Activated naive CD4-positive, alpha-beta T cell treated with anti-CD3 and anti-CD28 coated beads, Interleukin-2, amount 50 U/mL, for 72 hours (primary cell): ENCODE data around the gene ANTKMT. TPM values are rescaled to one million over a fixed set of nuclear protein-coding genes. Genes with fewer than 3 reads are reported as not detected.
"Not testable (repeated sequence)": the region's sequence is repeated elsewhere in the genome, so short reads cannot be mapped to it uniquely, and the experiment has no call there.

ENCODE experiments used
- ATAC-seq, 2 donors: fragments of 150-1000 bp; cut with Tn5 transposase; 2 replicates each; pipeline ENCODE4 v1.10.0; 2021; ENCODE audit warnings: mild to moderate bottlenecking in 2 of 2, moderate library complexity in 2 of 2
- DNase-seq, 2 donors: peaks; one replicate each; pipeline ENCODE4 v3.0.0; 2021 to 2022; ENCODE audit warnings: low spot score in 2 of 2
- H3K27ac Mint-ChIP-seq, 2 donors: one replicate each; pipeline ENCODE4 v1.8.0; 2022; ENCODE audit warnings: mild to moderate bottlenecking in 2 of 2, mixed read lengths in 2 of 2
- H3K36me3 Mint-ChIP-seq, 2 donors: one replicate each; pipeline ENCODE4 v1.8.0; 2022; ENCODE audit warnings: mixed read lengths in 2 of 2
- H3K9me3 Mint-ChIP-seq, 2 donors: one replicate each; pipeline ENCODE4 v1.8.0; 2022; ENCODE audit warnings: mixed read lengths in 2 of 2
- total RNA-seq, 2 donors: library from RNA; stranded (reverse); gene quantifications; one replicate each; pipeline ENCODE4 v1.2.3, GENCODE V29; 2022

The ANTKMT gene
- total RNA-seq, 2 donors from 2014 or later = 17.6 to 22.6 TPM

- H3K27ac Mint-ChIP-seq = no peak overlapping the region
- no peak for DNase-seq
- no peaks in the 10 kb centered on the region for H3K36me3 Mint-ChIP-seq
- H3K9me3 Mint-ChIP-seq = no peaks in the 10 kb centered on the region
- no peak for ATAC-seq
These were observed 14.5 kb upstream of the ANTKMT start for GRCh38 chr16:706189-707061.

GRCh38 chr16:707062-707538, 13.8 kb upstream of the ANTKMT start:
- H3K9me3 Mint-ChIP-seq = no peaks in the 10 kb centered on the region
- H3K27ac Mint-ChIP-seq = no peak overlapping the region
- H3K36me3 Mint-ChIP-seq = no peaks in the 10 kb centered on the region
- DNase-seq = no peak
- ATAC-seq = no peak

- DNase-seq = no peak
- Mint-ChIP-seq H3K9me3 (no peaks in the 10 kb centered on the region), H3K27ac (no peak overlapping the region), H3K36me3 (no peaks in the 10 kb centered on the region)
- no peak for ATAC-seq
These were observed 12.9 kb upstream of the ANTKMT start for GRCh38 chr16:708019-708418.

- ATAC-seq (no peak), DNase-seq (no peak)
- no peaks in the 10 kb centered on the region for H3K36me3 Mint-ChIP-seq
- H3K9me3 Mint-ChIP-seq = no peaks in the 10 kb centered on the region
- no peak overlapping the region for H3K27ac Mint-ChIP-seq
These were observed 12.0 kb upstream of the ANTKMT start for GRCh38 chr16:708959-709358.

- Mint-ChIP-seq H3K27ac (no peak overlapping the region), H3K36me3 (no peaks in the 10 kb centered on the region), H3K9me3 (no peaks in the 10 kb centered on the region)
- DNase-seq (no peak), ATAC-seq (no peak)
These were observed 11.1 kb upstream of the ANTKMT start for GRCh38 chr16:709566-710499.

GRCh38 chr16:710500-711075, 10.4 kb upstream of the ANTKMT start:
- no peak for DNase-seq
- ATAC-seq = no peak
- Mint-ChIP-seq H3K9me3 (no peaks in the 10 kb centered on the region), H3K36me3 (no peaks in the 10 kb centered on the region), H3K27ac (no peak overlapping the region)

GRCh38 chr16:711084-711483, 9.9 kb upstream of the ANTKMT start:
- no peak overlapping the region for H3K27ac Mint-ChIP-seq
- H3K36me3 Mint-ChIP-seq = no peaks in the 10 kb centered on the region
- DNase-seq = no peak
- no peaks in the 10 kb centered on the region for H3K9me3 Mint-ChIP-seq
- no peak for ATAC-seq

- Mint-ChIP-seq H3K36me3 (no peaks in the 10 kb centered on the region), H3K27ac (no peak overlapping the region), H3K9me3 (no peaks in the 10 kb centered on the region)
- peak; percentile 78 to 90 for DNase-seq
- peak; percentile 65 to 71 for ATAC-seq
These were observed 9.2 kb upstream of the ANTKMT start for GRCh38 chr16:711548-712320.

- not testable (repeated sequence) for H3K9me3 Mint-ChIP-seq, H3K36me3 Mint-ChIP-seq, ATAC-seq, H3K27ac Mint-ChIP-seq
- DNase-seq = peak in 1 of 2 donors; percentile 79
These were observed 8.2 kb upstream of the ANTKMT start for GRCh38 chr16:712740-713250.

- ATAC-seq = no peak
- Mint-ChIP-seq H3K27ac (no peak overlapping the region), H3K9me3 (no peaks in the 10 kb centered on the region), H3K36me3 (no peaks in the 10 kb centered on the region)
- DNase-seq = no peak
These were observed 6.9 kb upstream of the ANTKMT start for GRCh38 chr16:714079-714478.

GRCh38 chr16:714558-715476, 6.1 kb upstream of the ANTKMT start, which contains the start of gene METRN:
Gene METRN (plus strand): TSS chr16:715118. CDS start chr16:715290, 172 bp downstream.
- H3K36me3 Mint-ChIP-seq = no peaks in the 10 kb centered on the region
- peak; percentile 87 to 90 for ATAC-seq
- H3K27ac Mint-ChIP-seq = no peak within 1 kb of the TSS
- peak; percentile 87 to 97 for DNase-seq
- no peaks in the 10 kb centered on the region for H3K9me3 Mint-ChIP-seq

GRCh38 chr16:715477-716199, 5.3 kb upstream of the ANTKMT start:
- ATAC-seq (peak; percentile 10 to 22), DNase-seq (no peak)
- Mint-ChIP-seq H3K36me3 (no peaks in the 10 kb centered on the region), H3K27ac (no peak overlapping the region), H3K9me3 (no peaks in the 10 kb centered on the region)

- H3K36me3 Mint-ChIP-seq = no peaks in the 10 kb centered on the region
- H3K27ac Mint-ChIP-seq = no peak overlapping the region
- DNase-seq (no peak), ATAC-seq (no peak)
- H3K9me3 Mint-ChIP-seq = no peaks in the 10 kb centered on the region
These were observed 4.8 kb upstream of the ANTKMT start for GRCh38 chr16:716200-716568.

GRCh38 chr16:716768-717325, 4.1 kb upstream of the ANTKMT start:
- Mint-ChIP-seq H3K9me3 (no peaks in the 10 kb centered on the region), H3K36me3 (no peaks in the 10 kb centered on the region), H3K27ac (no peak overlapping the region)
- DNase-seq (no peak), ATAC-seq (no peak)
